Upper lobe of left lung (tissue), 6 donors: ENCODE data around the gene ACTR3C. TPM values are rescaled to one million over a fixed set of nuclear protein-coding genes. Genes with fewer than 3 reads are reported as not detected.

Source experiments
- ATAC-seq, 2 donors: fragments of 200-7000 bp; cut with Tn5 transposase; one replicate each; pipeline ENCODE4 v1.9.1; 2022; ENCODE audit warnings: mild to moderate bottlenecking in 2 of 2, moderate library complexity in 2 of 2; ENCODE audit not compliant: low FRiP score in 2 of 2
- DNase-seq, 2 donors: peaks; one replicate each; pipeline ENCODE4 v3.0.0-alpha.2; 2019 to 2020
- H3K27ac ChIP-seq, 4 donors: fragments of 200-600 bp; sonication (generic); one replicate each; pipeline ENCODE4 v1.5.1; 2016 to 2019
- H3K27me3 ChIP-seq, 4 donors: fragments of 200-600 bp; sonication (generic); one replicate each; pipeline ENCODE4 v1.5.1; 2017 to 2019
- H3K36me3 ChIP-seq, 4 donors: fragments of 200-600 bp; sonication (generic); one replicate each; pipeline ENCODE4 v1.5.1; 2016 to 2019
- H3K4me1 ChIP-seq, 4 donors: fragments of 200-600 bp; sonication (generic); one replicate each; pipeline ENCODE4 v1.5.1; 2018 to 2019
- H3K4me3 ChIP-seq, 4 donors: fragments of 200-600 bp; sonication (generic); one replicate each; pipeline ENCODE4 v1.5.1; 2017 to 2019; ENCODE audit warnings: mild to moderate bottlenecking in 2 of 4, moderate library complexity in 1 of 4
- H3K9me3 ChIP-seq, 4 donors: fragments of 200-600 bp; sonication (generic); one replicate each; pipeline ENCODE4 v1.5.1; 2018 to 2019
- CTCF ChIP-seq, 6 experiments: fragments of 450-650 bp in 4 of 6; fragments of 200-600 bp in 2 of 6; sonication (generic) in 2 of 6; IDR thresholded peaks; one replicate each; pipeline ENCODE4 v1.5.1; 2016 to 2019; ENCODE audit warnings: antibody characterized with exemption in 6 of 6
- EP300 ChIP-seq, 4 donors: sonication (generic); formaldehyde crosslinking; IDR thresholded peaks; one replicate each; pipeline ENCODE4 v1.5.1; 2017; ENCODE audit warnings: antibody characterized with exemption in 4 of 4, control low read depth in 2 of 4
- POLR2A ChIP-seq, 4 donors: fragments of 450-650 bp; IDR thresholded peaks; one replicate each; pipeline ENCODE4 v1.5.1; 2016 to 2017; ENCODE audit warnings: antibody characterized with exemption in 4 of 4, mild to moderate bottlenecking in 2 of 4
- POLR2AphosphoS5 ChIP-seq, 2 donors: sonication (generic); formaldehyde crosslinking; IDR thresholded peaks; one replicate each; pipeline ENCODE4 v1.5.1; 2017; ENCODE audit warnings: antibody characterized with exemption in 2 of 2
- WGBS, 2 donors: methylation state at CpG; one replicate each; pipeline ENCODE4 v1.1.5; 2017 to 2018; 5-methylcytosine and 5-hydroxymethylcytosine counted together
- total RNA-seq, 6 donors: library from RNA; depleted of rRNA in 4 of 6; stranded (reverse); fragments of >200 nt in 4 of 6; gene quantifications; one replicate each; pipeline versions ENCODE4 v1.1.0 to v1.2.1, GENCODE V29; 2016 to 2021
- donor health status: DM: no; HTN: no; CAD: no; lungs with moderate emphysema.
- donor health status: DM: no; HTN: yes; CAD: no; lungs with severe emphysema.

The ACTR3C gene
- total RNA-seq, 6 donors from 2014 or later: 12.1 to 123 (median 24.1) TPM

- ATAC-seq (no peak), DNase-seq (no peak)
- Histone ChIP-seq H3K36me3 (no peaks in the 10 kb centered on the region), H3K4me3 (no peak overlapping the region), H3K9me3 (no peaks in the 10 kb centered on the region), H3K27ac (no peak overlapping the region), H3K27me3 (no peaks in the 10 kb centered on the region), H3K4me1 (no peaks in the 10 kb centered on the region)
- WGBS, 2 donors: 76 to 78% methylated on average over 18 of the region's 18 CpGs
- TF ChIP-seq CTCF (IDR thresholded peaks at IDR 0.05): no peak
- no peak for TF ChIP-seq EP300 (IDR thresholded peaks at IDR 0.05)
- TF ChIP-seq POLR2AphosphoS5 (IDR thresholded peaks at IDR 0.05): no peak
- TF ChIP-seq POLR2A (IDR thresholded peaks at IDR 0.05): no peak
Measured at GRCh38 chr7:150361807-150362621, 38.7 kb upstream of the ACTR3C start.

GRCh38 chr7:150361402-150361801 is 38.1 kb upstream of the ACTR3C start:
- no peak for ATAC-seq
- TF ChIP-seq EP300 (IDR thresholded peaks at IDR 0.05) (no peak), POLR2AphosphoS5 (IDR thresholded peaks at IDR 0.05) (no peak), POLR2A (IDR thresholded peaks at IDR 0.05) (no peak), CTCF (IDR thresholded peaks at IDR 0.05) (no peak)
- no peaks in the 10 kb centered on the region for H3K9me3 ChIP-seq
- H3K27me3 ChIP-seq: no peaks in the 10 kb centered on the region
- no peak for DNase-seq
- no peaks in the 10 kb centered on the region for H3K36me3 ChIP-seq
- WGBS, 2 donors: 76 to 83% methylated on average over 6 to 7 of the region's 7 CpGs
- no peak overlapping the region for H3K4me3 ChIP-seq
- H3K4me1 ChIP-seq: no peaks in the 10 kb centered on the region
- no peak overlapping the region for H3K27ac ChIP-seq

GRCh38 chr7:150360363-150361058 is 37.2 kb upstream of the ACTR3C start:
- 72 to 83% methylated on average over 5 of the region's 5 CpGs for WGBS, 2 donors
- no peaks in the 10 kb centered on the region for H3K4me1 ChIP-seq
- TF ChIP-seq POLR2AphosphoS5 (IDR thresholded peaks at IDR 0.05): no peak
- TF ChIP-seq EP300 (IDR thresholded peaks at IDR 0.05): no peak
- no peak for TF ChIP-seq POLR2A (IDR thresholded peaks at IDR 0.05)
- no peak for TF ChIP-seq CTCF (IDR thresholded peaks at IDR 0.05)
- H3K9me3 ChIP-seq: no peaks in the 10 kb centered on the region
- no peak overlapping the region for H3K4me3 ChIP-seq
- ATAC-seq (no peak), DNase-seq (no peak)
- H3K36me3 ChIP-seq: no peaks in the 10 kb centered on the region
- H3K27ac ChIP-seq: no peak overlapping the region
- no peaks in the 10 kb centered on the region for H3K27me3 ChIP-seq

- H3K9me3 ChIP-seq: no peaks in the 10 kb centered on the region
- no peaks in the 10 kb centered on the region for H3K27me3 ChIP-seq
- no peaks in the 10 kb centered on the region for H3K4me1 ChIP-seq
- H3K4me3 ChIP-seq: no peak overlapping the region
- no peaks in the 10 kb centered on the region for H3K36me3 ChIP-seq
- 90 to 97% methylated on average over 2 of the region's 2 CpGs for WGBS, 2 donors
- no peak for ATAC-seq
- no peak overlapping the region for H3K27ac ChIP-seq
- DNase-seq: no peak
- TF ChIP-seq POLR2AphosphoS5 (IDR thresholded peaks at IDR 0.05) (no peak), EP300 (IDR thresholded peaks at IDR 0.05) (no peak), POLR2A (IDR thresholded peaks at IDR 0.05) (no peak), CTCF (IDR thresholded peaks at IDR 0.05) (no peak)
Measured at GRCh38 chr7:150359622-150360362, 36.4 kb upstream of the ACTR3C start.
